Loucy (cell line): ENCODE data around the gene RUFY2.
A peak's percentile ranks its signal among the peaks of the same experiment; 100 is the strongest.
"Not testable (repeated sequence)": the region's sequence is repeated elsewhere in the genome, so short reads cannot be mapped to it uniquely, and the experiment has no call there.

Source experiments
- H2AFZ ChIP-seq: fragments of 200-600 bp; sonication (generic); 2 replicates; pipeline ENCODE4 v1.6.0; 2016; ENCODE audit warnings: antibody characterized with exemption, mild to moderate bottlenecking, low read length, moderate library complexity
- H3F3A ChIP-seq: fragments of 200-600 bp; 2 replicates; pipeline ENCODE4 v1.6.0; 2016; ENCODE audit warnings: antibody characterized with exemption, low read depth, mild to moderate bottlenecking
- H3K27me3 ChIP-seq: fragments of 200-600 bp; sonication (generic); 2 replicates; pipeline ENCODE4 v1.6.1; 2014; ENCODE audit warnings: low read length, mild to moderate bottlenecking; ENCODE audit not compliant: insufficient read depth, poor library complexity, severe bottlenecking
- H3K36me3 ChIP-seq: fragments of 200-600 bp; sonication (generic); 2 replicates; pipeline ENCODE4 v1.6.1; 2016; ENCODE audit warnings: low read length; ENCODE audit not compliant: insufficient read depth
- H3K4me1 ChIP-seq: fragments of 200-600 bp; sonication (generic); 2 replicates; pipeline ENCODE4 v1.5.1; 2014; ENCODE audit warnings: low read length, mild to moderate bottlenecking; ENCODE audit not compliant: insufficient read depth, poor library complexity, severe bottlenecking
- H3K4me2 ChIP-seq: fragments of 200-600 bp; sonication (generic); 2 replicates; pipeline ENCODE4 v1.6.0; 2014; ENCODE audit warnings: antibody characterized with exemption, low read length, low read depth, mild to moderate bottlenecking; ENCODE audit not compliant: poor library complexity, severe bottlenecking
- H3K4me3 ChIP-seq: fragments of 200-600 bp; sonication (generic); 2 replicates; pipeline ENCODE4 v1.5.1; 2014; ENCODE audit warnings: low read length, mild to moderate bottlenecking, mixed read lengths; ENCODE audit not compliant: poor library complexity, severe bottlenecking
- H3K79me2 ChIP-seq: fragments of 200-600 bp; sonication (generic); 2 replicates; pipeline ENCODE4 v1.6.1; 2014; ENCODE audit warnings: low read length; ENCODE audit not compliant: insufficient read depth
- H3K9ac ChIP-seq: fragments of 200-600 bp; sonication (generic); 2 replicates; pipeline ENCODE4 v1.6.0; 2014; ENCODE audit warnings: mild to moderate bottlenecking, low read depth, low read length, moderate library complexity; ENCODE audit not compliant: poor library complexity, severe bottlenecking
- H3K9me2 ChIP-seq: fragments of 200-600 bp; sonication (generic); replicated peaks from 2 replicates; pipeline ENCODE4 v1.6.1; 2016; ENCODE audit warnings: low read depth, low read length, mixed read lengths
- H3K9me3 ChIP-seq: fragments of 200-600 bp; sonication (generic); 2 replicates; pipeline ENCODE4 v1.6.1; 2014; ENCODE audit warnings: mild to moderate bottlenecking, antibody characterized with exemption, low read length, low read depth; ENCODE audit not compliant: insufficient read depth
- H4K20me1 ChIP-seq: fragments of 200-600 bp; sonication (generic); 2 replicates; pipeline ENCODE4 v1.6.0; 2014; ENCODE audit warnings: antibody characterized with exemption, low read length, mild to moderate bottlenecking; ENCODE audit not compliant: insufficient read depth, poor library complexity, severe bottlenecking
- CTCF ChIP-seq: fragments of 200-600 bp; sonication (generic); conservative IDR thresholded peaks from 2 replicates; pipeline ENCODE4 v1.5.1; 2014; ENCODE audit warnings: mild to moderate bottlenecking, antibody characterized with exemption, low read length
- EZH2phosphoT487 ChIP-seq: fragments of 200-600 bp; IDR thresholded peaks from 2 replicates; pipeline ENCODE4 v1.6.1; 2018; ENCODE audit warnings: antibody characterized with exemption, mild to moderate bottlenecking, moderate library complexity, borderline replicate concordance

The RUFY2 gene

GRCh38 chr10:68330852-68331454 is 76.1 kb downstream of the RUFY2 start:
- Histone ChIP-seq H3K9me2 (no peaks in the 10 kb centered on the region), H3K4me1 (peaks cover 28% of the 10 kb centered on the region), H3K79me2 (peaks cover 58% of the 10 kb centered on the region), H3K4me3 (peak overlapping the region; percentile 90), H3F3A (no peaks in the 10 kb centered on the region), H3K36me3 (peaks cover 4% of the 10 kb centered on the region; the same call in 1 of the 2 replicates), H2AFZ (peak overlapping the region; percentile 90; the same call in 1 of the 2 replicates), H3K9ac (peak overlapping the region; percentile 98), H3K27me3 (peaks cover 12% of the 10 kb centered on the region), H3K4me2 (peak overlapping the region; percentile 89), H3K9me3 (no peaks in the 10 kb centered on the region), H4K20me1 (peaks cover 36% of the 10 kb centered on the region)
- TF ChIP-seq EZH2phosphoT487: no peak

GRCh38 chr10:68329506-68329861 is 77.6 kb downstream of the RUFY2 start:
- H3K4me3 ChIP-seq: no peak overlapping the region
- H3K4me2 ChIP-seq: no peak overlapping the region
- no peaks in the 10 kb centered on the region for H3K9me2 ChIP-seq
- no peaks in the 10 kb centered on the region for H3F3A ChIP-seq
- H3K79me2 ChIP-seq: peaks cover 43% of the 10 kb centered on the region
- H3K36me3 ChIP-seq: no peaks in the 10 kb centered on the region; the same call in 1 of the 2 replicates
- TF ChIP-seq CTCF (no peak), EZH2phosphoT487 (no peak)
- H3K4me1 ChIP-seq: peaks cover 20% of the 10 kb centered on the region
- no peaks in the 10 kb centered on the region for H3K9me3 ChIP-seq
- no peak overlapping the region; the same call in 1 of the 2 replicates for H2AFZ ChIP-seq
- H4K20me1 ChIP-seq: peaks cover 22% of the 10 kb centered on the region
- H3K9ac ChIP-seq: no peak overlapping the region
- H3K27me3 ChIP-seq: peaks cover 12% of the 10 kb centered on the region

- TF ChIP-seq CTCF (no peak), EZH2phosphoT487 (no peak)
- Histone ChIP-seq H3K79me2 (peaks cover 29% of the 10 kb centered on the region), H3K9ac (no peak overlapping the region), H3K27me3 (peaks cover 11% of the 10 kb centered on the region), H3K9me3 (no peaks in the 10 kb centered on the region), H3K4me3 (no peak overlapping the region), H3K4me1 (peaks cover 13% of the 10 kb centered on the region), H2AFZ (no peak overlapping the region), H3K36me3 (no peaks in the 10 kb centered on the region), H3K9me2 (no peaks in the 10 kb centered on the region), H3K4me2 (no peak overlapping the region), H4K20me1 (peaks cover 8% of the 10 kb centered on the region), H3F3A (no peaks in the 10 kb centered on the region)
Observed at GRCh38 chr10:68327889-68328786, 78.9 kb downstream of the RUFY2 start.

- not testable (repeated sequence) for H2AFZ ChIP-seq, H3K9me3 ChIP-seq, H3F3A ChIP-seq, H3K36me3 ChIP-seq, H3K9ac ChIP-seq, H4K20me1 ChIP-seq, H3K4me2 ChIP-seq, H3K27me3 ChIP-seq, H3K9me2 ChIP-seq, H3K79me2 ChIP-seq, H3K4me3 ChIP-seq, H3K4me1 ChIP-seq
Observed at GRCh38 chr10:68324396-68324795, 82.7 kb downstream of the RUFY2 start.
